Measurements from ENCODE around the gene RRP9.
A peak's percentile ranks its signal among the peaks of the same experiment; 100 is the strongest.

Gene RRP9

GRCh38 chr3:51984269-51984647 lies 42.6 kb upstream of the RRP9 start:
- in situ Hi-C loops (cut with HindIII; ENCODE audit: low sequenced_read_pairs) = no loop called here
- no peak overlapping the region for H3K4me3 ChIP-seq (ENCODE audit: low read depth, low read length)
- no peak for TF ChIP-seq CTCF (IDR thresholded peaks at IDR 0.05; ENCODE audit: low read depth, low read length, missing control alignments)
- DNase-seq (ENCODE audit: low read depth) = no peak

- in situ Hi-C loops (cut with HindIII; ENCODE audit: low sequenced_read_pairs) = no loop called here
- H3K4me3 ChIP-seq (ENCODE audit: low read depth, low read length) = peak overlapping the region; percentile 60
- DNase-seq (ENCODE audit: low read depth) = no peak
- no peak for TF ChIP-seq CTCF (IDR thresholded peaks at IDR 0.05; ENCODE audit: low read depth, low read length, missing control alignments)
Observed at GRCh38 chr3:51983578-51984268, 42.0 kb upstream of the RRP9 start.

GRCh38 chr3:51982838-51983577 lies 41.3 kb upstream of the RRP9 start, which contains the start of gene ACY1:
TSS of gene ACY1 (plus strand) at chr3:51983535. CDS start at chr3:51984065, 530 bp downstream.
- DNase-seq (ENCODE audit: low read depth) = peak; percentile 38
- H3K4me3 ChIP-seq (ENCODE audit: low read depth, low read length) = peak within 1 kb of the TSS; percentile 60
- in situ Hi-C loops (cut with HindIII; ENCODE audit: low sequenced_read_pairs) = no loop called here
- TF ChIP-seq CTCF (IDR thresholded peaks at IDR 0.05; ENCODE audit: low read depth, low read length, missing control alignments) = no peak

GRCh38 chr3:51982352-51982837 lies 40.7 kb upstream of the RRP9 start:
- in situ Hi-C loops (cut with HindIII; ENCODE audit: low sequenced_read_pairs) = no loop called here
- peak overlapping the region; percentile 60 for H3K4me3 ChIP-seq (ENCODE audit: low read depth, low read length)
- no peak for DNase-seq (ENCODE audit: low read depth)
- TF ChIP-seq CTCF (IDR thresholded peaks at IDR 0.05; ENCODE audit: low read depth, low read length, missing control alignments) = peak; percentile 54

GRCh38 chr3:51980253-51980652 lies 38.5 kb upstream of the RRP9 start:
- no peak for TF ChIP-seq CTCF (IDR thresholded peaks at IDR 0.05; ENCODE audit: low read depth, low read length, missing control alignments)
- in situ Hi-C loops (cut with HindIII; ENCODE audit: low sequenced_read_pairs) = no loop called here
- no peak overlapping the region for H3K4me3 ChIP-seq (ENCODE audit: low read depth, low read length)
- no peak for DNase-seq (ENCODE audit: low read depth)

GRCh38 chr3:51978143-51978502 lies 36.4 kb upstream of the RRP9 start:
- in situ Hi-C loops (cut with HindIII; ENCODE audit: low sequenced_read_pairs) = no loop called here
- no peak overlapping the region for H3K4me3 ChIP-seq (ENCODE audit: low read depth, low read length)
- no peak for TF ChIP-seq CTCF (IDR thresholded peaks at IDR 0.05; ENCODE audit: low read depth, low read length, missing control alignments)
- no peak for DNase-seq (ENCODE audit: low read depth)

Measured in astrocyte of the cerebellum (primary cell).